Smooth muscle cell (in vitro differentiated cells): Measurements from ENCODE around the gene IQCK. TPM values are rescaled to one million over a fixed set of nuclear protein-coding genes. Genes with fewer than 3 reads are reported as not detected.

Experiments
- DNase-seq: peaks from one replicate; lab custom pipeline; 2025; ENCODE audit not compliant: unreplicated experiment; lab: John Stamatoyannopoulos, UW
- H2AFZ ChIP-seq: fragments of 200-600 bp; sonication (generic); 2 replicates; pipeline ENCODE4 v1.6.0; 2016; ENCODE audit warnings: antibody characterized with exemption, low read depth, mild to moderate bottlenecking
- H3F3A ChIP-seq: fragments of 200-600 bp; sonication (generic); 2 replicates; pipeline ENCODE4 v1.6.0; 2017; ENCODE audit warnings: antibody characterized with exemption, low read depth
- H3K27ac ChIP-seq: fragments of 200-600 bp; sonication (generic); 2 replicates; pipeline ENCODE4 v1.5.1; 2016; ENCODE audit warnings: low read depth, mild to moderate bottlenecking
- H3K27me3 ChIP-seq: fragments of 200-600 bp; sonication (generic); 2 replicates; pipeline ENCODE4 v1.6.1; 2016; ENCODE audit warnings: low read depth, mild to moderate bottlenecking
- H3K36me3 ChIP-seq: fragments of 200-600 bp; sonication (generic); 2 replicates; pipeline ENCODE4 v1.5.1; 2016; ENCODE audit warnings: low read depth
- H3K4me1 ChIP-seq: fragments of 200-600 bp; sonication (generic); 2 replicates; pipeline ENCODE4 v1.5.1; 2016; ENCODE audit warnings: low read depth
- H3K4me2 ChIP-seq: fragments of 200-600 bp; sonication (generic); 2 replicates; pipeline ENCODE4 v1.6.0; 2016; ENCODE audit warnings: mild to moderate bottlenecking
- H3K4me3 ChIP-seq: fragments of 200-600 bp; sonication (generic); 2 replicates; pipeline ENCODE4 v1.5.1; 2016; ENCODE audit warnings: mild to moderate bottlenecking
- H3K79me2 ChIP-seq: fragments of 200-600 bp; sonication (generic); 2 replicates; pipeline ENCODE4 v1.6.0; 2016; ENCODE audit warnings: low read depth, mild to moderate bottlenecking
- H3K9ac ChIP-seq: fragments of 200-600 bp; sonication (generic); 2 replicates; pipeline ENCODE4 v1.6.0; 2016; ENCODE audit warnings: low read depth
- H3K9me3 ChIP-seq: fragments of 200-600 bp; sonication (generic); replicated peaks from 2 replicates; pipeline ENCODE4 v1.5.1; 2016; ENCODE audit warnings: low read depth
- H4K20me1 ChIP-seq: fragments of 200-600 bp; sonication (generic); 2 replicates; pipeline ENCODE4 v1.6.0; 2016; ENCODE audit warnings: low read depth
- CTCF ChIP-seq: fragments of 200-600 bp; sonication (generic); IDR thresholded peaks from 2 replicates; pipeline ENCODE4 v1.5.1; 2017; ENCODE audit warnings: borderline replicate concordance, mild to moderate bottlenecking, antibody characterized with exemption; ENCODE audit not compliant: insufficient read depth, poor library complexity, severe bottlenecking
- WGBS: methylation state at CpG from one replicate; pipeline ENCODE4 v1.1.7; 2016; ENCODE audit warnings: low lambda C conversion rate; 5-methylcytosine and 5-hydroxymethylcytosine counted together
- polyA plus RNA-seq: library from polyadenylated mRNA; unstranded; fragments of >200 nt; fragmentation: Nextera tagmentation; extraction: Ambion mirVana; gene quantifications from 2 replicates; pipeline ENCODE4 v1.2.1, GENCODE V29; 2016
- total RNA-seq: library from RNA; depleted of rRNA; stranded (reverse); fragments of >200 nt; gene quantifications from 2 replicates; pipeline ENCODE4 v1.2.3, GENCODE V29; 2014

The IQCK gene
- total and polyA plus RNA-seq, 2 experiments from 2014 or later, result 11.2 to 14.6 TPM

GRCh38 chr16:19861811-19862327 is 143.8 kb downstream of the IQCK start:
- Histone ChIP-seq H3K4me1 (peaks cover 33% of the 10 kb centered on the region), H3K27me3 (no peaks in the 10 kb centered on the region), H3K4me3 (no peak overlapping the region), H3K4me2 (no peak overlapping the region), H3K36me3 (no peaks in the 10 kb centered on the region), H4K20me1 (no peaks in the 10 kb centered on the region), H3K79me2 (no peaks in the 10 kb centered on the region), H3F3A (no peaks in the 10 kb centered on the region), H3K27ac (no peak overlapping the region), H3K9ac (no peak overlapping the region), H2AFZ (no peak overlapping the region), H3K9me3 (no peaks in the 10 kb centered on the region)
- 54% methylated on average over 16 of the region's 16 CpGs for WGBS
- no peak for TF ChIP-seq CTCF
- no peak for DNase-seq

GRCh38 chr16:19863990-19864389 is 145.9 kb downstream of the IQCK start:
- no peaks in the 10 kb centered on the region for H3K36me3 ChIP-seq
- no peak overlapping the region for H2AFZ ChIP-seq
- no peaks in the 10 kb centered on the region for H3K27me3 ChIP-seq
- peaks cover 11% of the 10 kb centered on the region for H4K20me1 ChIP-seq
- no peak overlapping the region for H3K4me2 ChIP-seq
- no peak overlapping the region for H3K4me3 ChIP-seq
- no peaks in the 10 kb centered on the region for H3F3A ChIP-seq
- no peak for DNase-seq
- no peak overlapping the region for H3K9ac ChIP-seq
- WGBS, result 90% methylated on average over 1 of the region's 1 CpG
- no peak overlapping the region for H3K27ac ChIP-seq
- H3K9me3 ChIP-seq, result no peaks in the 10 kb centered on the region
- H3K79me2 ChIP-seq, result no peaks in the 10 kb centered on the region
- peaks cover 28% of the 10 kb centered on the region for H3K4me1 ChIP-seq
- no peak for TF ChIP-seq CTCF

GRCh38 chr16:19864566-19864965 is 146.5 kb downstream of the IQCK start:
- H2AFZ ChIP-seq, result no peak overlapping the region

More at GRCh38 chr16:19864566-19864965, 146.5 kb downstream of the IQCK start:
- TF ChIP-seq CTCF, result no peak
- no peak overlapping the region for H3K4me3 ChIP-seq
- no peak for DNase-seq
- H3K27ac ChIP-seq, result no peak overlapping the region
- no peaks in the 10 kb centered on the region for H3K36me3 ChIP-seq
- no peaks in the 10 kb centered on the region for H3F3A ChIP-seq
- H3K4me2 ChIP-seq, result no peak overlapping the region
- H3K27me3 ChIP-seq, result no peaks in the 10 kb centered on the region
- H3K9me3 ChIP-seq, result no peaks in the 10 kb centered on the region
- H3K79me2 ChIP-seq, result no peaks in the 10 kb centered on the region
- peaks cover 15% of the 10 kb centered on the region for H4K20me1 ChIP-seq
- peaks cover 28% of the 10 kb centered on the region for H3K4me1 ChIP-seq
- 96% methylated on average over 5 of the region's 5 CpGs for WGBS
- H3K9ac ChIP-seq, result no peak overlapping the region
